GM12891 (cell line): ENCODE results near the gene MRPL20.
"Not testable (repeated sequence)": the region's sequence is repeated elsewhere in the genome, so short reads cannot be mapped to it uniquely, and the experiment has no call there.

Experiments used
- DNase-seq: peaks from one replicate; pipeline ENCODE4 v3.0.0; 2011; ENCODE audit warnings: low spot score; ENCODE audit not compliant: insufficient read length
- FAIRE-seq: peaks from 2 replicates; lab custom pipeline; 2011; peaks lifted over from hg19 to GRCh38; lab: Jason Lieb, UNC
- PAX5 ChIP-seq: IDR thresholded peaks from 2 replicates; pipeline ENCODE4 v1.6.1; 2011; ENCODE audit warnings: low read length, moderate library complexity, mild to moderate bottlenecking; ENCODE audit not compliant: insufficient read depth, severe bottlenecking
- POLR2A ChIP-seq: IDR thresholded peaks from 2 replicates; pipeline ENCODE4 v1.6.1; 2011; ENCODE audit warnings: low read depth, low read length, control low read depth
- POLR2AphosphoS5 ChIP-seq: IDR thresholded peaks from 2 replicates; pipeline ENCODE4 v1.6.1; 2011; ENCODE audit warnings: low read depth, low read length, control low read depth
- POU2F2 ChIP-seq: IDR thresholded peaks from 2 replicates; pipeline ENCODE4 v1.6.1; 2011; ENCODE audit warnings: low read depth, mild to moderate bottlenecking, control low read depth, low read length, moderate library complexity
- SPI1 ChIP-seq: IDR thresholded peaks from 2 replicates; pipeline ENCODE4 v1.6.1; 2011; ENCODE audit warnings: low read depth, low read length, control low read depth
- TAF1 ChIP-seq: IDR thresholded peaks from 2 replicates; pipeline ENCODE4 v1.6.1; 2011; ENCODE audit warnings: low read depth, low read length, control low read depth

The MRPL20 gene

DNA sequence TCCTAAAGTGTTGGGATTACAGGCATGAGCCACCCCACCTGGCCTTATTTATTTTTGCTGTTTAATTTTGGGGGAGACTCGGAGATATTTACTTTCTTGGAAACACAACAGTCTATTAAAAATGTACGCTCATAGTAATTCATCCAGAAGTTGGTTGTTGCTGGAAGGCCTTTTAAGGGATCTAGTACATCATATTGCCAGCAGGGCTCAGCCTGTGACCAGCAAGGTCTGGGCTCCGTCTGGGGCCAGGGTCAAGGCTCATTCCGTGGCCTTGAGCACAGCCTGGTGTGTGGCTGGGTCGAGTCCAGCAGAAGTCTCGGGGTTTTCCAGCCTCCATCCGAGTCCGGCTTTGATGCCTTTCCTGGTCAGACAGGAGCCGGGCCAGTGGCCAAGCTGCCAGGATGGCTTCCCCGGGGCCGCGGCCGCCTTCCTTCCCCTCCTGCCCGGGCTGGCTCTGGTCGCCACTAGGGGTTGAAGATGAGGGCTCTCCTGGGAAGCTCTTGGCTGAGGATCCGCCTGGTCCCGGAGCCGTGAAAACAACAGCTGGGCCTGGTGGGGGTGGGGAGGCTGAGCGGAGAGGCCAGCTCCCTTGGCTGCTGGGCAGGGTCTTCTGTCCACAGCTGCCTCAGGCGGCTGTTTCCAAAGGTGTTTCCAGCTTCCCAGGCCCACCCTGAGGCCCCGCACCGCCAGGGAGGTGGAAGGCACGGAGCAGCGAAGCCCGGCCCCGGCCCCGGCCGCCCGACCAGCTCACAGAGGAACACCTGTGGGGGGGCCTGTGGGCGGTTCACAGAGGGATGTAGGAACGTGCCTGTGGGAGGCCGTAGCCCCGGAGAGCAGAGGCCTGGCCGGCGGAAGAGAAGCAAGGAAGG lies 23.3 kb upstream of the MRPL20 start:
- TF ChIP-seq POLR2A (no peak), TAF1 (no peak), PAX5 (no peak), POU2F2 (no peak), SPI1 (no peak), POLR2AphosphoS5 (no peak)
- DNase-seq (no peak), FAIRE-seq (no peak)

DNA sequence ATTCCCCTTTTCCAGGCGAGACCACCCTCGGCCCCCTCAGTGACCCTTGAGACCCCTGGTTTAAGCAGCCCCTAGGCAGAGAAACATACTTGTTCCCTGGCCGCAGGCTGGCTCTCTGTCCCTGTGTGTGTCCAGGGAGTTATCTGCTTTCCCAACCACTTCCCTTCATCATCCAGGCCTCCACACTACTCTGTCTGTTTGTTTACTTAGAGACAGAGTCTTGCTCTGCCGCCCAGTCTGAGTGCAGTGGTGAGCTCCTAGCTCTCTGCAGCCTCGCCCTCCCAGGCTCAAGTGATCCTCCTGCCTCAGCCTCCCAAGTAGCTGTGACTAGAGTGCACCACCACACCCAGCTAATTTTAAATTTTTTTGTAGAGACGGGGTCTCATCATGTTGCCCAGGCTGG lies 22.6 kb upstream of the MRPL20 start:
- TF ChIP-seq POLR2A: no peak
- TF ChIP-seq POLR2AphosphoS5: no peak
- no peak for TF ChIP-seq PAX5
- TF ChIP-seq TAF1: no peak
- no peak for TF ChIP-seq POU2F2
- TF ChIP-seq SPI1: no peak
- no peak for DNase-seq
- no peak for FAIRE-seq

DNA sequence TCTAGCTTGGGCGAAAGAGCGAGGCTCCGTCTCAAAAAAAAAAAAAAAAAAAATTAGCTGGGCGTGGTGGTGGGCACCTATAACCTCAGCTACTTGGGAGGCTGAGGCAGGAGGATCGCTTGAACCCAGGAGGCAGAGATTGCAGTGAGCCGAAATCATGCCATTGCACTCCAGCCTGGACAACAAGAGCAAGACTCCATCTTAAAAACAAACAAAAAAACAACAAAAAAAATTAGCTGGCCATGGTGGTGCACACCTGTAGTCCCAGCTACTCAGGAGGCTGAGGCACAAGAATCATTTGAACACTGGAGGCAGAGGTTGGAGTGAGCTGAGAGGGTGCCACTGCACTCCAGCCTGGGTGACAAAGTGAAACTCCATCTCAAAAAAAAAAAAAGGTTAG lies 21.9 kb upstream of the MRPL20 start:
- DNase-seq, FAIRE-seq: not testable (repeated sequence)

DNA sequence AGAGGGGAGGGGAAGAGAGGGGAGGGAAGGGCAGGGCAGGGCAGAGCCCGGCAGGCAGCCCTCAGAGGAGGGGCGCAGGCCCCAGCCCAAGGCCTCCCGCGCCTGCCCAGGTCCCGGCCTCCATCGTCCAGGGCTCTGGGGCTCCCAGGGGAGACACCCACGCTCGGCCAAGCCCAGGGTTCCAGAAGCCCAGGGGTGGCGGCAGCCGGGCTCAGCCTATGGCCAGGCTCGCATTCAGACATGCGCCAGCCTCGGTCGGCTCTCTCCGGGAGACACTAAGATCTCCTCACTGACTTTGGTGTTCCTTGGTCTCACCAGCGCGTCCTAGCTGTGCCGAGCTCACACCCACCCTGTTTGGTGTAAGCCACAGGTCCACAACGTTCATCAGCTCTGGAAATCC lies 21.1 kb upstream of the MRPL20 start:
- no peak for TF ChIP-seq POU2F2
- TF ChIP-seq POLR2AphosphoS5: no peak
- no peak for TF ChIP-seq POLR2A
- TF ChIP-seq SPI1: no peak
- no peak for TF ChIP-seq PAX5
- no peak for TF ChIP-seq TAF1
- no peak for FAIRE-seq
- DNase-seq: no peak

DNA sequence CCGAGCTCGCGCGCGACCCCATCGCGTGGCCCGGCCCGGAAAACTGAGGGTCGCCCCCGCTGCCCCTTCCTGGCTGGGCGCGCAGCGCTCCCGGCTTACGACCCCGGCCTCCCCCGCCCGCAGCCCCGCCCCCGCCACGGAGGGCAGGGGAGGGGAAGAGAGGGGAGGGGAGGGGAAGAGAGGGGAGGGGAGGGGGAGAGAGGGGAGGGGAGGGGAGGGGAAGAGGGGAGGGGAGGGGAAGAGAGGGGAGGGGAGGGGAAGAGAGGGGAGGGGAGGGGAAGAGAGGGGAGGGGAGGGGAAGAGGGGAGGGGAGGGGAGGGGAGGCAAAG lies 20.7 kb upstream of the MRPL20 start:
- no peak for FAIRE-seq
- DNase-seq: no peak
- no peak for TF ChIP-seq PAX5
- TF ChIP-seq POLR2A: no peak
- no peak for TF ChIP-seq TAF1
- no peak for TF ChIP-seq SPI1
- no peak for TF ChIP-seq POU2F2
- TF ChIP-seq POLR2AphosphoS5: no peak

DNA sequence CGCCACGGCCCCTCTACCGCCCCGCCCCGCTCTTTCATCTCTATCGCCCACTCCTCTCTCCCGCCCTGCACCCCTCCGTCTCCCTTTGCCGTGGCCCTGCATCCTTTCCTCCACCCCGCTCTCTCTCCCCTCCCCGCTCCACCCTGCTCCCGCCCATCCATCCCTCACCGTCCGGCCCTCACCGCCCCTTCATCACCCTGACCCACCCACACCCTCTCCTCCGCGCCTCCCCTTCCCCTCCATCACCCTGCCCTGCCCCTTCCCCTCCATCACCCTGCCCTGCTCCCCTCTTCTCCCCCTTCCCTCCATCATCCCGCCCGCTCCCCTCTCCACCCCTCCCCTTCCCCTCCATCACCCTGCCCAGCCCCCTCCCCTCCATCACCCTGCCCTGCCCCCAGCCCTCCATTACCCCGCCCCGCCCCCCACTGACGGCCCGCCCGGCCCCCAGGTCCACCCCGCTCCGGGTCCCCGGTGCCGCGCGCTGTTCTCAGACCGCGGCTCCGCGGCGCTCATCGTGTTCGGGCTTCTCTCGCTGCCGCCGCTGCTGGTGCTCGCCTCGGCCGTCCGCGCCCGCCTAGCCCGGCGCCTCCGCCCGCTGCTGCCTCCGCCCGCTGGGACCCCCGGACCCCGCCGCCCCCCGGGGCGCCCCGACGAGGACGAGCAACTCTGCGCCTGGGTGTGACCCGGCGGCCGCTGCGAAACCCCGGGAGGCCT lies 20.2 kb upstream of the MRPL20 start:
- FAIRE-seq: peak; percentile 48
- peak; percentile 39 for DNase-seq
- TF ChIP-seq PAX5 (no peak), POU2F2 (no peak), TAF1 (no peak), POLR2A (no peak), SPI1 (no peak), POLR2AphosphoS5 (no peak)

DNA sequence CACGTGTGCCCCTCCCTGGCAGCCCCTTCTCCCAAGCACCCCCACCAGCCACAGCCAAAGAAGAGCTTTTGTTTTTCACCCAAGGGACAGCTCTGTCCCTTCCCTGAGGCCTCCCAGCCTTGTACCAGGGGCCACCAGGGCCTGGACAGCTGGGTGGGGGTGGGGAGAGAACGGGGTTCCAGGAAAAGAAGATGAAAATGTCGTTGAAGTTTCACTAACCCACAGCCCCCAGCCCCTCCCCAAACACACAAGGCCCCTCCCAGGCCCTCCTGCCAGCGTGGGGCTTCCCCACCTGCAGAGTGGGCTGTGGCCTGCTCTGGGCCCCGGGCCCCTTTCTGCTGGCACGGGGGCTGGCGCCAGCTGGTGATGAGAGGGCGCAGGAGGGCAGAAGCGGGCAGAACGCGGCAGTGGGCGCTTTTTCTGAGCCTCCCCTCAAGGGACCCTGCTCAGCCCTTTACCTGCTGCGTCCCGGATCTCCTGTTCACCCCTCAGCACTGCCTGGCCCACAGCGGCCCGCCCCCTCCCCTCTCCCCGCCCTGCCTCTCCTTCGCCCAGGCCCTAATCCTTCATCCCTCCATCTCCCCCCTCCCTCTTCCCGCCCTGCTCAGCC lies 19.5 kb upstream of the MRPL20 start:
- TF ChIP-seq TAF1: no peak
- no peak for TF ChIP-seq POLR2A
- TF ChIP-seq SPI1: no peak
- no peak for TF ChIP-seq POU2F2
- TF ChIP-seq POLR2AphosphoS5: no peak
- no peak for TF ChIP-seq PAX5
- FAIRE-seq: no peak
- no peak for DNase-seq

DNA sequence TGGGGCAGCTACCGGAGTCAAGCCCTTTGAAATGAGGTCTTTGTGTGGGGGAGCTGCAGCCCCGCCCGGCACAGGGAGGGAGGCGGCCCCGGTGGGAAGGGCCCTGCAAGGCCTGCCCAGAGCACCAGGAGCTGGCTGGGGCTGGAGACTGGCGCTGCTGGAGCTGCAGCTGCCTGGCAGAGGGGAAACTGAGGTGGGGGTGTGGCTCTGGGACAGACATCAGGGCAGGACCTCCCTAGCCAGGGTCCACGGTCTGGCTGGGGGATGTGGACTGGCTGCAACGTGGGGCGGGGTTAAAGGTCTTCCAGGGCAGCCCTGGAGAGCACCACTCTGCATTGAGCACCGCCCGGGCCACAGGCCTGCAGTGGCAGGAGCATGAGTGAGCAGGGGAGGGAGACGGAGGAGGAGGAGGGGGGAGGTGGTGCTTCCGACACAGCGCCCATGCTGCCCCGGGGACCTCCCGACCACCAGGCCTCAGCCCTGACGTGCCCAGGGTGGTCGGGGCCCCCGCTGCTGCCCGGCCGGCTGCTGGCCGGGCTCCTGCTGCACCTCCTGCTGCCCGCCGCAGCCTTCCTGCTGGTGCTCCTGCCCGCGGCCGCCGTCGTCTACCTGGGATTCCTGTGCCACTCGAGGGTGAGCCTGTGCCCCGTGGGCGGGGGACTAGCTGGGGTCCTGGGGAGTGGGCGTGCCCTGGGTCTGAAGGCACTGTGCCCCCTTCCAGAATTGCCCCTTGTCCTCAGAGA lies 18.8 kb upstream of the MRPL20 start:
- FAIRE-seq (no peak), DNase-seq (peak; percentile 36)
- TF ChIP-seq POLR2A: no peak
- TF ChIP-seq TAF1: no peak
- TF ChIP-seq POLR2AphosphoS5: no peak
- TF ChIP-seq SPI1: no peak
- TF ChIP-seq PAX5: no peak
- no peak for TF ChIP-seq POU2F2

DNA sequence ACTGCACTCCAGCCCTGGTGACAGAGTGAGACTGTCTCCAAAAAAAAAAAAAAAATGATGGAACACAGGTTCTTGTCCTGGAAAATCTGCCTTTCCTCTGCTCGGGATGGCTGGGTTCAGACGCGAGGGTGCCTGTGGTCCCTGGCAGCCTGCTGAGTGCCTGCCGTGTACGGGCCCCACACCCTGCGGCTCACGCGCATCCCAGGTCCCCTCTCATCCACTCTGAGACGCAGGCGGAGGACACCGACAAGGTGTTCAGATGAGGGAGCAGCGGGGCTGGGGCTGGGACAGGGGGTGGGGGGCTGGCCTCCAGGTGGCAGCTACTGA lies 18.3 kb upstream of the MRPL20 start:
- FAIRE-seq (no peak), DNase-seq (no peak)
- no peak for TF ChIP-seq POLR2AphosphoS5
- TF ChIP-seq SPI1: no peak
- TF ChIP-seq TAF1: no peak
- no peak for TF ChIP-seq PAX5
- no peak for TF ChIP-seq POLR2A
- TF ChIP-seq POU2F2: no peak

DNA sequence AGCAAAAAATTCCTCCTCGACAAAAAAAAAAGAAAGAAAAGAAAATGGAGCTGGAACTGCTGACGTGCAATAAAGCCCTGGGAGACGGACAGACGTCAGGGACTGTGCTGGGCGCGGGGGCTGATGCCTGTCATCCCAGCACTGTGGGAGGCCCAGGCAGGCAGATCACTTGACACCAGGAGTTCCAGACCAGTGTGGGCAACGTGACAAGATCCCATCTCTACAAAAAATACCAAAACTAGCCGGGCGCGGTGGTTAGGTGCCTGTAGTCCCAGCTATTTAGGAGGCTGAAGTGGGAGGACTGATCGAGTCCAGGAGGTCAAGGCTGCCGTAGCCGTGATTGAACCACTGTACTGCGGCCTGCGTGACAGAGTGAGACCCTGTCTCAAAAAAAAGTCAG lies 17.6 kb upstream of the MRPL20 start:
- FAIRE-seq: no peak
- no peak for DNase-seq

More for the DNA sequence above, 17.6 kb upstream of the MRPL20 start:
- no peak for TF ChIP-seq POLR2A
- no peak for TF ChIP-seq TAF1
- no peak for TF ChIP-seq SPI1
- TF ChIP-seq PAX5: no peak
- TF ChIP-seq POU2F2: no peak
- no peak for TF ChIP-seq POLR2AphosphoS5
